DOHH2 (cell line): ENCODE data around the gene PAX2.

ENCODE experiments used
- H3F3A ChIP-seq: fragments of 200-600 bp; sonication (generic), shearing (Covaris generic); 2 replicates; pipeline ENCODE4 v1.6.0; 2016; ENCODE audit warnings: antibody characterized with exemption, mild to moderate bottlenecking; ENCODE audit not compliant: control insufficient read depth, insufficient read depth
- H3K27ac ChIP-seq: fragments of 200-600 bp; sonication (generic); 2 replicates; pipeline ENCODE4 v1.5.1; 2014; ENCODE audit warnings: low read depth, mild to moderate bottlenecking, low read length, moderate library complexity
- H3K27me3 ChIP-seq: fragments of 200-600 bp; sonication (generic); 2 replicates; pipeline ENCODE4 v1.6.1; 2014; ENCODE audit warnings: mild to moderate bottlenecking, low read length, mixed read lengths; ENCODE audit not compliant: control insufficient read depth
- H3K36me3 ChIP-seq: fragments of 200-600 bp; sonication (generic); 2 replicates; pipeline ENCODE4 v1.6.1; 2014; ENCODE audit warnings: mild to moderate bottlenecking, low read length, moderate library complexity, mixed read lengths; ENCODE audit not compliant: control insufficient read depth
- H3K4me1 ChIP-seq: fragments of 200-600 bp; sonication (generic); 2 replicates; pipeline ENCODE4 v1.6.1; 2014; ENCODE audit warnings: mild to moderate bottlenecking, low read length, mixed read lengths; ENCODE audit not compliant: control insufficient read depth
- H3K4me2 ChIP-seq: fragments of 200-600 bp; sonication (generic); 2 replicates; pipeline ENCODE4 v1.6.0; 2014; ENCODE audit warnings: mild to moderate bottlenecking, low read length, moderate library complexity
- H3K4me3 ChIP-seq: fragments of 200-600 bp; sonication (generic); 2 replicates; pipeline ENCODE4 v1.5.1; 2014; ENCODE audit warnings: mild to moderate bottlenecking, low read length, mixed read lengths
- H3K79me2 ChIP-seq: fragments of 200-600 bp; sonication (generic); 2 replicates; pipeline ENCODE4 v1.6.1; 2014; ENCODE audit warnings: mild to moderate bottlenecking, low read length, mixed read lengths; ENCODE audit not compliant: control insufficient read depth
- H3K9me2 ChIP-seq: fragments of 200-600 bp; sonication (generic); replicated peaks from 2 replicates; pipeline ENCODE4 v1.6.1; 2014; ENCODE audit warnings: mild to moderate bottlenecking, low read length, mixed read lengths; ENCODE audit not compliant: control insufficient read depth
- H3K9me3 ChIP-seq: fragments of 200-600 bp; sonication (generic); 2 replicates; pipeline ENCODE4 v1.6.1; 2014; ENCODE audit warnings: antibody characterized with exemption, low read length, mixed read lengths; ENCODE audit not compliant: control insufficient read depth, insufficient read depth
- H4K20me1 ChIP-seq: fragments of 200-600 bp; sonication (generic); 2 replicates; pipeline ENCODE4 v1.6.0; 2014; ENCODE audit warnings: low read depth, mild to moderate bottlenecking, antibody characterized with exemption, low read length, moderate library complexity; ENCODE audit not compliant: control insufficient read depth, insufficient read depth
- CTCF ChIP-seq: fragments of 200-600 bp; sonication (generic); IDR thresholded peaks from one replicate; pipeline ENCODE4 v1.5.1; 2014; ENCODE audit warnings: antibody characterized with exemption, mild to moderate bottlenecking, low read depth, low read length; ENCODE audit not compliant: poor library complexity, severe bottlenecking
- EZH2phosphoT487 ChIP-seq: fragments of 200-600 bp; sonication (generic); IDR thresholded peaks from 2 replicates; pipeline ENCODE4 v1.6.1; 2017; ENCODE audit warnings: borderline replicate concordance, mild to moderate bottlenecking, antibody characterized with exemption, low read length, moderate library complexity, mixed read lengths

Gene PAX2

DNA sequence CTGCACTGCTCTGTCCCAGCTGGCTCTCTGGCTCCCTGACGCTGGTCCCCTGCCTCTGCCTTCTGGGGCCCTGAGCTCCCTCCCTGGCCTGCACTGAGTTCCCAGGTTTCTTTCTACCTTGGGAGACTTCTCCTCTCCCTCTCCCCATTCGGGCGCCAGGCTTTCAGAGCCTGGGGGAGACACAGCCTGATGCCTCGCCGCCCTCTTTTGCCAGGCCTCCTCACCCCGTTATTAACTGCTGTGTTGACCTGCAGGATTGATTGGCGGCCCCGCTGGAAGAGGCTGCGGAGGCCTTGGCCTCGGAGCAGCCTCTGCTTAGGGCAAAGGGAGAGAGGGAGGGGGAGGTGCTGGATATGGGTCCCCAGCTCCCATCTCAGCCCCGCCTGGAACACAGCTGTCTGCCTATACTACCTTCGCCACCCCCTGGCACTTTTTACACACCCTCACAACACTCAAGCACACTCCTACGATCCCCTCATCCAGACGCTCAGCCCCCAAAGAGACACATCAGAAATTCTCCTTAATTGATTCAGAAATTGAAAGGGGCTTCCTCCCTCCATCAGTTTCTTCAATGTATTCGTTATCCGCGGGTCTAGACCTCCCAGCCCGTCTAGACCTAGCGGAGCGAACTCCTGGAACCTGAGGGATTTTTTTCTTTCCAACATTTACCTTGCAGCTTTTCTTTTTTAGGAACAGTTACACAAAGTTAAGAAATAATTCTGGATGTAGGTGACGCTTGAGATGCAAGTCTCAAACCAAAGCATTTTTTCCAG, 7.1 kb upstream of the PAX2 start:
- no peaks in the 10 kb centered on the region for H3K36me3 ChIP-seq
- TF ChIP-seq CTCF: no peak
- no peak for TF ChIP-seq EZH2phosphoT487
- H3K79me2 ChIP-seq: no peaks in the 10 kb centered on the region
- H3F3A ChIP-seq: no peaks in the 10 kb centered on the region
- H3K9me2 ChIP-seq: no peaks in the 10 kb centered on the region
- no peaks in the 10 kb centered on the region for H3K4me1 ChIP-seq
- H3K27me3 ChIP-seq: peaks cover 66% of the 10 kb centered on the region
- no peaks in the 10 kb centered on the region for H4K20me1 ChIP-seq
- no peak overlapping the region for H3K4me3 ChIP-seq
- H3K4me2 ChIP-seq: no peak overlapping the region
- H3K27ac ChIP-seq: no peak overlapping the region
- no peaks in the 10 kb centered on the region for H3K9me3 ChIP-seq

GRCh38 chr10:100739517-100740368, 5.6 kb upstream of the PAX2 start:
- Histone ChIP-seq H4K20me1 (no peaks in the 10 kb centered on the region), H3K27me3 (peaks cover 81% of the 10 kb centered on the region), H3K27ac (no peak overlapping the region)

GRCh38 chr10:100740476-100741377, 4.7 kb upstream of the PAX2 start:
- H3K4me1 ChIP-seq: no peaks in the 10 kb centered on the region
- no peak for TF ChIP-seq CTCF
- 0 out of 2 replicates have a peak, but pooled peaks have one; percentile 24 for TF ChIP-seq EZH2phosphoT487
- H3K27me3 ChIP-seq: peaks cover 86% of the 10 kb centered on the region
- no peaks in the 10 kb centered on the region for H3K9me2 ChIP-seq
- H3K9me3 ChIP-seq: no peaks in the 10 kb centered on the region
- no peak overlapping the region for H3K4me2 ChIP-seq
- H3K27ac ChIP-seq: no peak overlapping the region
- no peak overlapping the region for H3K4me3 ChIP-seq
- H3F3A ChIP-seq: no peaks in the 10 kb centered on the region
- no peaks in the 10 kb centered on the region for H3K79me2 ChIP-seq
- H4K20me1 ChIP-seq: no peaks in the 10 kb centered on the region
- no peaks in the 10 kb centered on the region for H3K36me3 ChIP-seq

More at GRCh38 chr10:100739517-100740368, 5.6 kb upstream of the PAX2 start:
- H3F3A ChIP-seq: no peaks in the 10 kb centered on the region
- no peak overlapping the region for H3K4me2 ChIP-seq
- no peaks in the 10 kb centered on the region for H3K9me2 ChIP-seq
- H3K4me1 ChIP-seq: no peaks in the 10 kb centered on the region
- H3K4me3 ChIP-seq: no peak overlapping the region
- H3K79me2 ChIP-seq: no peaks in the 10 kb centered on the region
- TF ChIP-seq EZH2phosphoT487: no peak
- no peak for TF ChIP-seq CTCF
- no peaks in the 10 kb centered on the region for H3K9me3 ChIP-seq
- H3K36me3 ChIP-seq: no peaks in the 10 kb centered on the region
